Neutrophil (primary cell): ENCODE data around the gene SETBP1.

Source experiments
- H3K27ac ChIP-seq: fragments of 200-600 bp; sonication (generic); 2 replicates; pipeline ENCODE4 v1.5.1; 2016; ENCODE audit warnings: mild to moderate bottlenecking, moderate library complexity
- H3K27me3 ChIP-seq: fragments of 200-600 bp; sonication (generic); 2 replicates; pipeline ENCODE4 v1.6.0; 2016; ENCODE audit warnings: mild to moderate bottlenecking
- H3K36me3 ChIP-seq: fragments of 200-600 bp; sonication (generic); 2 replicates; pipeline ENCODE4 v1.5.1; 2017
- H3K4me1 ChIP-seq, 2 experiments: fragments of 200-600 bp in 1 of 2; sonication (generic) in 1 of 2; 1 replicate in 1 of 2; 2 replicates in 1 of 2; pipeline versions ENCODE4 v1.5.1 to v1.6.1; 2013 to 2016; ENCODE audit warnings: low read depth in 1 of 2, low read length in 1 of 2, mild to moderate bottlenecking in 1 of 2, moderate library complexity in 1 of 2; ENCODE audit not compliant: control insufficient read depth in 1 of 2, insufficient read depth in 1 of 2
- H3K4me3 ChIP-seq, 2 experiments: fragments of 200-600 bp in 1 of 2; sonication (generic) in 1 of 2; 1 replicate in 1 of 2; 2 replicates in 1 of 2; pipeline ENCODE4 v1.5.1; 2013 to 2016; ENCODE audit warnings: low read depth in 1 of 2, low read length in 1 of 2, mild to moderate bottlenecking in 1 of 2, moderate library complexity in 1 of 2
- H3K9me3 ChIP-seq: fragments of 200-600 bp; sonication (generic); 2 replicates; pipeline ENCODE4 v1.5.1; 2016
- TF ChIP-seq, protein P1 (sequence below): fragments of 200-600 bp; sonication (generic); IDR thresholded peaks from 2 replicates; pipeline ENCODE4 v1.5.1; 2016; ENCODE audit warnings: antibody characterized with exemption

Gene SETBP1

GRCh38 chr18:44771572-44771955 is 90.9 kb downstream of the SETBP1 start:
- Histone ChIP-seq H3K27me3 (peaks cover 21% of the 10 kb centered on the region), H3K4me1 (no peaks in the 10 kb centered on the region), H3K36me3 (no peaks in the 10 kb centered on the region), H3K9me3 (no peaks in the 10 kb centered on the region), H3K4me3 (no peak overlapping the region), H3K27ac (no peak overlapping the region)
- TF ChIP-seq, protein P1, sequence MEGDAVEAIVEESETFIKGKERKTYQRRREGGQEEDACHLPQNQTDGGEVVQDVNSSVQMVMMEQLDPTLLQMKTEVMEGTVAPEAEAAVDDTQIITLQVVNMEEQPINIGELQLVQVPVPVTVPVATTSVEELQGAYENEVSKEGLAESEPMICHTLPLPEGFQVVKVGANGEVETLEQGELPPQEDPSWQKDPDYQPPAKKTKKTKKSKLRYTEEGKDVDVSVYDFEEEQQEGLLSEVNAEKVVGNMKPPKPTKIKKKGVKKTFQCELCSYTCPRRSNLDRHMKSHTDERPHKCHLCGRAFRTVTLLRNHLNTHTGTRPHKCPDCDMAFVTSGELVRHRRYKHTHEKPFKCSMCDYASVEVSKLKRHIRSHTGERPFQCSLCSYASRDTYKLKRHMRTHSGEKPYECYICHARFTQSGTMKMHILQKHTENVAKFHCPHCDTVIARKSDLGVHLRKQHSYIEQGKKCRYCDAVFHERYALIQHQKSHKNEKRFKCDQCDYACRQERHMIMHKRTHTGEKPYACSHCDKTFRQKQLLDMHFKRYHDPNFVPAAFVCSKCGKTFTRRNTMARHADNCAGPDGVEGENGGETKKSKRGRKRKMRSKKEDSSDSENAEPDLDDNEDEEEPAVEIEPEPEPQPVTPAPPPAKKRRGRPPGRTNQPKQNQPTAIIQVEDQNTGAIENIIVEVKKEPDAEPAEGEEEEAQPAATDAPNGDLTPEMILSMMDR, result no peak

- Histone ChIP-seq H3K27me3 (peaks cover 21% of the 10 kb centered on the region), H3K4me3 (no peak overlapping the region), H3K9me3 (no peaks in the 10 kb centered on the region), H3K36me3 (no peaks in the 10 kb centered on the region), H3K4me1 (no peaks in the 10 kb centered on the region), H3K27ac (no peak overlapping the region)
- TF ChIP-seq, protein P1, result no peak
Measured at GRCh38 chr18:44771956-44772917, 91.5 kb downstream of the SETBP1 start.

DNA sequence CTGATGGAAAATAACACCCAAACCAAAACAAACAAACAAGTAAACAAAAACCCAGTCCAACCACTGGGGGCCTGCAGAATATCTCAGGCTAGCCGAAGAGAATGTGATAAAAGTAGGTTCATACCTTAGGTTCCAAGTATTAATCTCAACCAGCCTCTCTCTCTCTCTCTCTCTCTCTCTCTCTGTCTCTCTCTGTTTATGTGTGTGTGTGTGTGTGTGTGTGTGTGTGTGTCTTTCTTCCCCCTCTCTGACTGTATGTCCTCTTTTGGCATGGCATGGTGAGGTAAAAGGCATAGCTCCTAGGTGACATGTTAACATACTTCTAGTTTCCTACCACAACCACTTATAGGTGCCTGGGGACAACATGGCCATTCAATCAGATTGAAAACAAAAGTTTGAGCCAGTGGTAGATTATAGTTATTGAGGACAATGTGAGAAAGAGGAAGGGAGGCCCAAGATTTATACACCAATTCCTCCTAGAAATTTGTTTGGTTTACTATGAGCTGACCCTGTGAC is 93.0 kb downstream of the SETBP1 start:
- no peaks in the 10 kb centered on the region for H3K4me1 ChIP-seq
- no peaks in the 10 kb centered on the region for H3K36me3 ChIP-seq
- no peaks in the 10 kb centered on the region for H3K9me3 ChIP-seq
- no peak overlapping the region for H3K27ac ChIP-seq
- peaks cover 13% of the 10 kb centered on the region for H3K27me3 ChIP-seq
- H3K4me3 ChIP-seq, result no peak overlapping the region
- TF ChIP-seq, protein P1, result no peak

GRCh38 chr18:44774191-44774590 is 93.5 kb downstream of the SETBP1 start:
- peaks cover 8% of the 10 kb centered on the region for H3K27me3 ChIP-seq
- TF ChIP-seq, protein P1, result no peak
- H3K4me3 ChIP-seq, result no peak overlapping the region
- no peaks in the 10 kb centered on the region for H3K4me1 ChIP-seq
- H3K36me3 ChIP-seq, result no peaks in the 10 kb centered on the region
- no peak overlapping the region for H3K27ac ChIP-seq
- H3K9me3 ChIP-seq, result no peaks in the 10 kb centered on the region

DNA sequence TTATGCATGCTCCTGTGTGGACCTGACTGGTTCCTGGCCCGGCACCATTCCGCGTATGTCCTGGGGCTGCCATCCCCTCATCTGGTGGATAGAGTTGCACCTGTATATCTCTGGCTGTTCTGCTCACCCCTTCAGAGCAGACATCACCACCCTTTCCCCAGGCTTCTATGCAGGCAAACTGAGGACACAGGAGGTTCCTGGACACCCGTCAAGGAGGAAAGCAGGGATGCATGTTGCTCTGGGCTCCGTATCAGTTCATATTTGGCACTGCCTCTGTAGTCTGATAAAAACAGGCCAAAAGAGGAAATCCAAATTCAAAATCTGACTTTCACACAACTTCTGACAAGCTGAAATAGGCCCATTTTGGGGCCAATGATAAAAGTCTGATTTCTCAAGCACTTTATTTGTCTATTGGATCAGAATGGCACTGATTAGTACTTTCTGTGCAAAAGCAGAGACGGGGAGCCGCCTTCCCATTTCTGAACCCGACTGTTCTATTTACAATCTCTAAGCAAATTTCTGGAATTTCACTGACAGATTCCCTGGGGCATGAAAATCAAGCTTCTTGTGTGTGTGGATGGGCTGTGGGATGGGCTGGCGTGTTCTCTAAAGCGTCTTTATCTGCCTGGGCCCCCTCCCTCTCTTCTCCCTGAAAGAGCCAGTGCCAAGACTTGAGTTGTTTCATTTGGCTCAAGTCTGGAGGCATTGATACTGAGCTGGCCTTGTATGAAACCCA is 96.9 kb downstream of the SETBP1 start:
- H3K27ac ChIP-seq, result no peak overlapping the region
- H3K27me3 ChIP-seq, result no peaks in the 10 kb centered on the region
- no peaks in the 10 kb centered on the region for H3K9me3 ChIP-seq
- no peaks in the 10 kb centered on the region for H3K4me1 ChIP-seq
- TF ChIP-seq, protein P1, result no peak
- no peak overlapping the region for H3K4me3 ChIP-seq
- no peaks in the 10 kb centered on the region for H3K36me3 ChIP-seq
